GM21526 (cell line): ENCODE results near the gene SOD3.

Source experiments
- ATAC-seq: cut with Tn5 transposase; IDR thresholded peaks from one replicate; pipeline ENCODE4 v1.9.1; 2021; ENCODE audit warnings: moderate library complexity; ENCODE audit not compliant: unreplicated experiment, low FRiP score

SOD3 gene

GRCh38 chr4:24800325-24800895 lies 5.0 kb downstream of the SOD3 start:
- no peak for ATAC-seq

GRCh38 chr4:24801136-24801855 lies 5.9 kb downstream of the SOD3 start:
- no peak for ATAC-seq

GRCh38 chr4:24802648-24803047 lies 7.3 kb downstream of the SOD3 start:
- no peak for ATAC-seq

GRCh38 chr4:24805067-24805466 lies 9.7 kb downstream of the SOD3 start:
- no peak for ATAC-seq

GRCh38 chr4:24805566-24805965 lies 10.2 kb downstream of the SOD3 start:
- no peak for ATAC-seq

GRCh38 chr4:24806206-24806990 lies 11.0 kb downstream of the SOD3 start:
- no peak for ATAC-seq

GRCh38 chr4:24807611-24808010 lies 12.2 kb downstream of the SOD3 start:
- ATAC-seq: no peak

- no peak for ATAC-seq
Measured at GRCh38 chr4:24808261-24808660, 12.9 kb downstream of the SOD3 start.

- ATAC-seq: no peak
Measured at GRCh38 chr4:24808955-24809354, 13.6 kb downstream of the SOD3 start.

- ATAC-seq: no peak
Measured at GRCh38 chr4:24809376-24809775, 14.0 kb downstream of the SOD3 start.

GRCh38 chr4:24809815-24810405 lies 14.5 kb downstream of the SOD3 start:
- no peak for ATAC-seq

GRCh38 chr4:24810871-24811631 lies 15.7 kb downstream of the SOD3 start:
- ATAC-seq: no peak

GRCh38 chr4:24813732-24814131 lies 18.4 kb downstream of the SOD3 start:
- ATAC-seq: no peak

- no peak for ATAC-seq
Measured at GRCh38 chr4:24816797-24817196, 21.4 kb downstream of the SOD3 start.

- ATAC-seq: no peak
Measured at GRCh38 chr4:24820541-24820940, 25.2 kb downstream of the SOD3 start.

GRCh38 chr4:24824720-24825119 lies 29.3 kb downstream of the SOD3 start:
- no peak for ATAC-seq

GRCh38 chr4:24831637-24832036 lies 36.3 kb downstream of the SOD3 start:
- ATAC-seq: no peak

- no peak for ATAC-seq
Measured at GRCh38 chr4:24835696-24836095, 40.3 kb downstream of the SOD3 start.

- ATAC-seq: peak; percentile 58
Measured at GRCh38 chr4:24836661-24837242, 41.4 kb downstream of the SOD3 start.

GRCh38 chr4:24837336-24837735 lies 42.0 kb downstream of the SOD3 start:
- no peak for ATAC-seq
